GM23248 (cell line): ENCODE data around the gene PRDM16.

Experiments used
- EZH2 ChIP-seq: fragments of 200-600 bp; sonication (generic); IDR thresholded peaks from 2 replicates; pipeline ENCODE4 v1.6.1; 2018; ENCODE audit warnings: antibody characterized with exemption, mild to moderate bottlenecking; ENCODE audit not compliant: insufficient read depth, poor library complexity, severe bottlenecking
- EZH2phosphoT487 ChIP-seq: fragments of 200-600 bp; sonication (generic); IDR thresholded peaks from 2 replicates; pipeline ENCODE4 v1.6.1; 2018; ENCODE audit warnings: antibody characterized with exemption, moderate library complexity, mild to moderate bottlenecking, low read depth; ENCODE audit not compliant: insufficient read depth

DNA sequence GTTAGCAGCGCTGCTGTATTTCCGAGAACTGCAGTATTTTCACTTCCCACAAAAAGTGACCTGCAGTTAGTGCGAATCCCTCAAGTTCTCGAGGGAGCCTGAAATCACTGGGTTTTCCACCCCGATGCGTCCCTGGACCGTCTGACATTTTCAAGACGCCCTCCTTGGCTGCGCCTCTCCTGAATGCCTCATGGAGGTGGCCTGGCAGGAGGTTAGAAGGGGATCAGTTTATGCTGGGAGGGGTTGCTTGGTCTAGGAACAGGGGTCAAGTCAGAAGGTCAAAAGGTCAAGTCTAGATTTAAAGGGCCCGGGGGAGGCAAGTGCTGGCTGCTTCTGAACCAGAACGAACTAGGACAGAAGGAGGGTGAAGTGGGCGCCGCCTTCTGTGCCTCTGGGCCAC, 176.8 kb downstream of the PRDM16 start:
- TF ChIP-seq EZH2: no peak
- TF ChIP-seq EZH2phosphoT487: no peak
